Muscle of back (tissue), 11 donors: ENCODE results near the gene AGXT2. TPM values are rescaled to one million over a fixed set of nuclear protein-coding genes. Genes with fewer than 3 reads are reported as not detected.
"Not testable (repeated sequence)": the region's sequence is repeated elsewhere in the genome, so short reads cannot be mapped to it uniquely, and the experiment has no call there.

Experiments
- DNase-seq, 3 donors: peaks; one replicate each; pipeline versions ENCODE4 v3.0.0 to v3.0.0-alpha.2; 2013
- polyA plus RNA-seq, 10 donors: library from polyadenylated mRNA; unstranded; fragments of 120-200 nt; gene quantifications; one replicate each; pipeline ENCODE4 v1.2.1, GENCODE V29; 2013; ENCODE audit not compliant: insufficient read length in 10 of 10

Gene AGXT2
- polyA plus RNA-seq, 10 donors = not detected

GRCh38 chr5:35015063-35015462, 32.7 kb downstream of the AGXT2 start:
- DNase-seq = no peak

- no peak for DNase-seq
Measured at GRCh38 chr5:35012796-35013195, 35.0 kb downstream of the AGXT2 start.

GRCh38 chr5:35012365-35012764, 35.4 kb downstream of the AGXT2 start:
- DNase-seq = no peak

GRCh38 chr5:35010676-35011075, 37.1 kb downstream of the AGXT2 start:
- no peak for DNase-seq

- no peak for DNase-seq
Measured at GRCh38 chr5:35009657-35010056, 38.1 kb downstream of the AGXT2 start.

GRCh38 chr5:35009019-35009418, 38.7 kb downstream of the AGXT2 start:
- no peak for DNase-seq

- no peak for DNase-seq
Measured at GRCh38 chr5:35004771-35005170, 43.0 kb downstream of the AGXT2 start.

GRCh38 chr5:35004200-35004599, 43.5 kb downstream of the AGXT2 start:
- DNase-seq = no peak

- peak; percentile 25 to 59 (median 42) for DNase-seq
Measured at GRCh38 chr5:35003018-35003957, 44.5 kb downstream of the AGXT2 start.

GRCh38 chr5:35002459-35002858, 45.3 kb downstream of the AGXT2 start:
- DNase-seq = no peak

GRCh38 chr5:35001842-35002241, 45.9 kb downstream of the AGXT2 start:
- no peak for DNase-seq

GRCh38 chr5:34998058-34998789, 49.5 kb downstream of the AGXT2 start:
- DNase-seq = peak; percentile 40 to 54 (median 54)

GRCh38 chr5:34996261-34996660, 51.5 kb downstream of the AGXT2 start:
- no peak for DNase-seq

GRCh38 chr5:34993951-34994350, 53.8 kb downstream of the AGXT2 start:
- DNase-seq = no peak

- DNase-seq = no peak
Measured at GRCh38 chr5:34991486-34992238, 56.1 kb downstream of the AGXT2 start.

- DNase-seq = no peak
Measured at GRCh38 chr5:34986965-34987364, 60.8 kb downstream of the AGXT2 start.

GRCh38 chr5:34982823-34983222, 64.9 kb downstream of the AGXT2 start:
- no peak for DNase-seq

- DNase-seq = no peak
Measured at GRCh38 chr5:34978681-34979080, 69.1 kb downstream of the AGXT2 start.

GRCh38 chr5:34977934-34978613, 69.7 kb downstream of the AGXT2 start:
- DNase-seq = no peak

GRCh38 chr5:34976347-34976746, 71.4 kb downstream of the AGXT2 start:
- no peak for DNase-seq

- not testable (repeated sequence) for DNase-seq
Measured at GRCh38 chr5:34971655-34972054, 76.1 kb downstream of the AGXT2 start.

- no peak for DNase-seq
Measured at GRCh38 chr5:34970552-34970951, 77.2 kb downstream of the AGXT2 start.
